Left ventricle myocardium inferior (tissue), 1 donor: ENCODE data around the gene SGMS1. TPM values are rescaled to one million over a fixed set of nuclear protein-coding genes. Genes with fewer than 3 reads are reported as not detected.
"Not testable (repeated sequence)": the region's sequence is repeated elsewhere in the genome, so short reads cannot be mapped to it uniquely, and the experiment has no call there.

Experiments used
- DNase-seq: peaks from one replicate; pipeline ENCODE4 v3.0.0-alpha.2; 2020
- H3K27ac ChIP-seq: fragments of 200-600 bp; replicated peaks from 2 replicates; pipeline ENCODE4 v1.8.0; 2021
- H3K27me3 ChIP-seq: fragments of 200-600 bp; 2 replicates; pipeline ENCODE4 v1.8.0; 2021; ENCODE audit warnings: low read depth
- H3K36me3 ChIP-seq: fragments of 200-600 bp; 2 replicates; pipeline ENCODE4 v1.8.0; 2021
- H3K4me1 ChIP-seq: fragments of 200-600 bp; 2 replicates; pipeline ENCODE4 v1.8.0; 2021
- H3K4me3 ChIP-seq: fragments of 200-600 bp; 2 replicates; pipeline ENCODE4 v1.8.0; 2021; ENCODE audit warnings: mild to moderate bottlenecking, moderate library complexity
- H3K9me3 ChIP-seq: fragments of 200-600 bp; replicated peaks from 2 replicates; pipeline ENCODE4 v1.8.0; 2021
- intact Hi-C: fragments of 100-400 bp; cut with micrococcal nuclease; formaldehyde crosslinking; loops from one replicate; pipeline ENCODE4 v1.11.0; 2022
- total RNA-seq: library from RNA; stranded (reverse); fragmentation: NEBNext Ultra II Directional; extraction: Animal tissue kit (Norgen Biotek cat#: 25700); gene quantifications from one replicate; pipeline ENCODE4 v1.2.1, GENCODE V29; 2021
- TF ChIP-seq, protein P1 (sequence below): fragments of 200-600 bp; IDR thresholded peaks from 2 replicates; pipeline ENCODE4 v1.8.0; 2021; ENCODE audit warnings: antibody characterized with exemption, mild to moderate bottlenecking, borderline replicate concordance
- donor health status: DM: no; HTN: yes; CAD: no; lungs with severe emphysema.

The SGMS1 gene
- total RNA-seq, 1 donor from 2014 or later: 18.6 TPM

DNA sequence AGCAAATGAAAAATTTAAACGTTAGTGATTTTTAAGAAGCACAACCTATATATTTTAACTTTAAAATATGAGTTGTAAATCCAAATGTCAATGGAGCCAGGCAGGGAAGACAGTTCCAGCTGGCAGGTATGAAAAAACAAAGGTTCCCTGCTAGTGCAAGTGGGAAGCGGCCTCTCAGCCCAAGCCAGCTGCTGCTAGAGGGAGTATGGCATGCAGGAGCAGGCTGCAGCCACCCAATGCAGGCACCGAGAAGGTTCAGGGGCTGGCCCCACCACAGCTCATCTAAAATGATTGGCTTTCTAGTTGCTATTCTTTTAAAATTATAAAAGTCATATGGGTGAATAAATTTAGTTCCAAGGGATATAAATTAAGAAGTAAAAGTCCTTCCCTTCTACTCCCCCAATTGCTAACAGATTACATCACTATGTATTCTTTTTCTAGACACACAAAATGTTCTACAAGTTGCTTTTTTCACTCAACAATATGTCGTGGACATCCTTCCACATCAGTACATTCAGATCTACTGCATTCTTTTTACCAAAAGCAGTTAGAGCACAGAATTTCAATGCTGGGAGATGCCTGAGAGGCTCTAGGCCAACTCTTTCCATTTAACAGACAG is 69.3 kb downstream of the SGMS1 start:
- peak overlapping the region; percentile 68 for H3K27ac ChIP-seq
- H3K9me3 ChIP-seq: no peaks in the 10 kb centered on the region
- no peaks in the 10 kb centered on the region for H3K27me3 ChIP-seq
- peak; percentile 22 for DNase-seq
- H3K36me3 ChIP-seq: no peaks in the 10 kb centered on the region
- intact Hi-C loops: no loop called here
- H3K4me3 ChIP-seq: no peak overlapping the region
- TF ChIP-seq, protein P1, sequence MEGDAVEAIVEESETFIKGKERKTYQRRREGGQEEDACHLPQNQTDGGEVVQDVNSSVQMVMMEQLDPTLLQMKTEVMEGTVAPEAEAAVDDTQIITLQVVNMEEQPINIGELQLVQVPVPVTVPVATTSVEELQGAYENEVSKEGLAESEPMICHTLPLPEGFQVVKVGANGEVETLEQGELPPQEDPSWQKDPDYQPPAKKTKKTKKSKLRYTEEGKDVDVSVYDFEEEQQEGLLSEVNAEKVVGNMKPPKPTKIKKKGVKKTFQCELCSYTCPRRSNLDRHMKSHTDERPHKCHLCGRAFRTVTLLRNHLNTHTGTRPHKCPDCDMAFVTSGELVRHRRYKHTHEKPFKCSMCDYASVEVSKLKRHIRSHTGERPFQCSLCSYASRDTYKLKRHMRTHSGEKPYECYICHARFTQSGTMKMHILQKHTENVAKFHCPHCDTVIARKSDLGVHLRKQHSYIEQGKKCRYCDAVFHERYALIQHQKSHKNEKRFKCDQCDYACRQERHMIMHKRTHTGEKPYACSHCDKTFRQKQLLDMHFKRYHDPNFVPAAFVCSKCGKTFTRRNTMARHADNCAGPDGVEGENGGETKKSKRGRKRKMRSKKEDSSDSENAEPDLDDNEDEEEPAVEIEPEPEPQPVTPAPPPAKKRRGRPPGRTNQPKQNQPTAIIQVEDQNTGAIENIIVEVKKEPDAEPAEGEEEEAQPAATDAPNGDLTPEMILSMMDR: no peak
- peaks cover 99% of the 10 kb centered on the region for H3K4me1 ChIP-seq

DNA sequence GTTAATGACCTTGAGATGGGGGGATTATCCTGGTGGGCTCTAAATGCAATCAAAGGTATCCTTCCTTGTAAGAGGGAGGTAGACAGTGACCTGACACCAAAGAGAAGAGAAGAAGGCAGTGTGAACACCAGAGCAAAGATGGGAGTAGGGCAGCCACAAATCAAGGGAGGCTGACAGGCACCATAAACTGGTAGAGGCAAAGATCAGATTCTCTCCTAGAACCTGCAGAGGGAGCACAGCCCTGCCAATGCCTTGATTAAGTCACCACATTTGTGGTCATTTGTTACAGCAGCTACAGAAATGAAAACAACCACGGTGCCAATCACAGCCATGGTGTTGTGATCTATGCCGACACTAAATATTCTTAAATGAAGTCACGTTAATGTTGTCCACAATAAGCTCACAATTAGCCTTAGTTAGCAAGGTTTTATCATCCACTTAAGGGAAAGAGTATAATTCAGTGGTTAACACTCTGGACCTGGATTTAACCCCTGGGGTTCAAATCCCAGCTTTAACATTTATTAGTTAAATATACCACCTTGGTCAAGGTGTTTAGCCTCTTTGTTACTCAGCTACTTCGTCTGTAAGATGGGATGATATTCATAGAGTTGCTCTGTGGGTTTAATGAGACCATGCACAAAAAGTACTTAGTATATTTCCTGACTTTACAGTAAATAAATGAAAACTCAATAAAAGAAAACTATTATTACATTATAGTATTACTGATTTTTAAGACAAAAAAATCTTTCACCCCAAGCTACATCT is 70.8 kb downstream of the SGMS1 start:
- intact Hi-C loops: no loop called here
- Histone ChIP-seq H3K9me3 (peaks cover 4% of the 10 kb centered on the region), H3K36me3 (no peaks in the 10 kb centered on the region), H3K4me3 (no peak overlapping the region), H3K27me3 (no peaks in the 10 kb centered on the region), H3K4me1 (peaks cover 88% of the 10 kb centered on the region), H3K27ac (peak overlapping the region; percentile 60)
- no peak for DNase-seq
- TF ChIP-seq, protein P1: peak; percentile 37

DNA sequence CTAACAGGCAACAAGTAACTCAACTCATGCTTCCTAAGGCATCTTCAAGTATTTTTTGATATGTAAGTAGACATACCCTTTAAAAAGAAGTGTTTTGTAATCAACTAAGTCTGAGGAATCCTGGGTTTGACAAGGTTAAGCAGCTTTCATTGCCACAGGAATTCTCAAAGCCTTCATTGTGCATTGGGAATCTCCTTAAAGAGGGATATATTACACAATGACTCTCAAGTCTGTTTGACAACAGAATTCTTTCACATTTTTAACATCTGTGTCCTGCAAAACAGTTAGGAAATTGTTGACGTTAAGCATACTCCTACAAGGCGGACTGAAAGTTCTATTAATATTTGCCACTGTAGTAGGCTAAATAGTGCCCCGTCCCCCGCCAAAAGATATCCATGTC is 71.4 kb downstream of the SGMS1 start:
- no peak for DNase-seq
- no peaks in the 10 kb centered on the region for H3K36me3 ChIP-seq
- H3K9me3 ChIP-seq: peaks cover 6% of the 10 kb centered on the region
- H3K27me3 ChIP-seq: no peaks in the 10 kb centered on the region
- intact Hi-C loops: no loop called here
- peak overlapping the region; percentile 60 for H3K27ac ChIP-seq
- H3K4me3 ChIP-seq: no peak overlapping the region
- TF ChIP-seq, protein P1: no peak
- peaks cover 85% of the 10 kb centered on the region for H3K4me1 ChIP-seq

DNA sequence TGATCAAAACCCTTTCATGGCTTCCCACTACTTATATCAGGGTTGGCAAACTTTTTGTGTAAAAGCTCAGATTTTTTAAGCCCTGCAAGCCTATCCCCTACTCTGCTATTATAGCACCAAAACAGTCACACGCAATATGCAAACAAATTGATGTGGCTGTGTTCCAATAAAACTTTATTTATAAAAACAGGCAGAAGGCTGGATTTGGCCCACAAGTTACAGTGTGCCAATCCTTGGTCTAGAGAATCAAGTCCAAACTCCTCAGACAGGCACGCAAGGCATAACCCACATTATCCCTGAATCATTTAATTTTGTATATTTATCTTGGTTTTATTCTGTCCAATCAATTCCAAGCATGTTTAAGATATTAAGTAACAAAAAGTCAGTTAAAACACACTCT is 71.9 kb downstream of the SGMS1 start:
- intact Hi-C loops: no loop called here

DNA sequence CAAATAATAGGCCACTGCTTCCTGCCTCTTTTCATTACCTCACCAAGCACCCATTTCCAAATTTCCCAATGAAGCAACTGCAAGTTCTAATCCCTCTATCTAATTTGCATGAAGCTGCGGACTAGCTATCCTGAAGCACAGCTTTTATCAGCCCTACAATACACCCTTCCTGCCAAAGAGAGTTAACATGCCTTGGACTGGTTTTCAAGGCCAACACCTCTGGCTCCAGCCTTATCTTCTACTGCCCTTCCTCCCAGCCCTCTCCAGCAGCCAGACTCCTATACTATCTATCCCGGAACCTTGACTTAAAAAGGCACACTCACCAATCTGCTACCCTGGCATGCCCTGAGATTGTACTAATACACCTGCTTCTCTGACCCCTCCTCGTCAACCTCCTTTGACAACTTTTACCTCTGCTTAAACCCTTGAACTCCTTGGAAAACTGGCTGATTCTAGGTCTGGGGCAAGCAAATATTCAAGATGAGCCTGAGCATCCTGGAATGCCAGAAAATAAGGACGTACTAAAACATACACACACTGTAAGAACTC is 73.4 kb downstream of the SGMS1 start:
- no peak overlapping the region for H3K4me3 ChIP-seq
- no peaks in the 10 kb centered on the region for H3K27me3 ChIP-seq
- intact Hi-C loops: no loop called here
- TF ChIP-seq, protein P1: no peak
- DNase-seq: no peak
- peaks cover 81% of the 10 kb centered on the region for H3K4me1 ChIP-seq
- no peaks in the 10 kb centered on the region for H3K36me3 ChIP-seq
- H3K9me3 ChIP-seq: peaks cover 6% of the 10 kb centered on the region
- H3K27ac ChIP-seq: peak overlapping the region; percentile 69

More for the DNA sequence above, 71.9 kb downstream of the SGMS1 start:
- peaks cover 6% of the 10 kb centered on the region for H3K9me3 ChIP-seq
- peaks cover 85% of the 10 kb centered on the region for H3K4me1 ChIP-seq
- H3K27me3 ChIP-seq: no peaks in the 10 kb centered on the region
- peak overlapping the region; percentile 60 for H3K27ac ChIP-seq
- no peak for DNase-seq
- TF ChIP-seq, protein P1: no peak
- H3K4me3 ChIP-seq: no peak overlapping the region
- H3K36me3 ChIP-seq: no peaks in the 10 kb centered on the region

DNA sequence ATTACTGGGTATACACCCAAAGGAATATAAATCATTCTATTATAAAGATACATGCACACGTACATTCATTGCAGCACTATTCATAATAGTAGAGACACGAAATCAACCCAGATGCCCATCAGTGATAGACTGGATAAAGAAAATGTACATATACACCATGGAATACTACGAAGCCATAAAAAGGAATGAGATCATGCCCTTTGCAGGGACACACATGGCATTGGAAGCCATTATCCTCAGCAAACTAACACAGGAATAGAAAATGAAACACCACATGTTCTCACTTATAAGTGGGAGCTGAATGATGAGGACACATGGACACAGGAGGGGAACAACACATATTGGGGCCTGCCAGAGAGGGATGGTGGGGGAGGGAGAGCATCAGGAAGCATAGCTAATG is 74.6 kb downstream of the SGMS1 start:
- DNase-seq, H3K4me3 ChIP-seq, H3K27ac ChIP-seq, intact Hi-C loops, H3K9me3 ChIP-seq, H3K27me3 ChIP-seq, H3K36me3 ChIP-seq: not testable (repeated sequence)
- H3K4me1 ChIP-seq: peaks cover 79% of the 10 kb centered on the region

DNA sequence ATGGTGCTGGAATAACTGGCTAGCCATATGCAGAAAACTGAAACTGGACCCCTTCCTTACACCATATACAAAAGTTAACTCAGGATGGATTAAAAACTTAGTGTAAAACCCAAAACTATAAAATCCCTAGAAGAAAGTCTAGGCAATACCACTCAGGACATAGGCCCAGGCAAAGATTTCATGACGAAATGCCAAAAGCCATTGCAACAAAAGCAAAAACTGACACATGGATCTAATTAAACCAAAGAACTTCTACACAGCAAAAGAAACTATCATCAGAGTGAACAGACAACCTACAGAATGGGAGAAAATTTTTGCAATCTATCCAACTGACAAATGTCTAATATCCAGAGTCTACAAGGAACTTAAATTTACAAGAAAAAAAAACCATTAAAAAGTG is 75.3 kb downstream of the SGMS1 start:
- H3K27ac ChIP-seq, intact Hi-C loops, H3K36me3 ChIP-seq, H3K4me3 ChIP-seq, H3K27me3 ChIP-seq, H3K9me3 ChIP-seq, DNase-seq: not testable (repeated sequence)
- peaks cover 78% of the 10 kb centered on the region for H3K4me1 ChIP-seq

DNA sequence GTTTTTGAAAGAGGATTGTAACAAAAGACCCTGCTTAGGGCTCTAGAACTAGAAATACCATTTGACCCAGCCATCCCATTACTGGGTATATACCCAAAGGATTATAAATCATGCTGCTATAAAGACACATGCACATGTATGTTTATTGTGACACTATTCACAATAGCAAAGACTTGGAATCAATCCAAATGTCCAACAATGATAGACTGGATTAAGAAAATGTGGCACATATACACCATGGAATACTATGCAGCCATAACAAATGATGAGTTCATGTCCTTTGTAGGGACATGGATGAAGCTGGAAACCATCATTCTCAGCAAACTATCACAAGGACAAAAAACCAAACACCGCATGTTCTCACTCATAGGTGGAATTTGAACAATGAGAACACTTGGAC is 77.5 kb downstream of the SGMS1 start:
- H3K4me3 ChIP-seq, intact Hi-C loops, H3K27me3 ChIP-seq, H3K27ac ChIP-seq, DNase-seq, H3K9me3 ChIP-seq, H3K36me3 ChIP-seq: not testable (repeated sequence)
- H3K4me1 ChIP-seq: peaks cover 67% of the 10 kb centered on the region
